ENCODE measurements around the gene STOM. TPM values are rescaled to one million over a fixed set of nuclear protein-coding genes. Genes with fewer than 3 reads are reported as not detected.

The STOM gene
- total RNA-seq, 4 donors from 2014 or later = 293 to 539 (median 457) TPM

- 95 to 100% methylated on average over 1 to 4 of the region's 10 CpGs for WGBS, 2 donors (ENCODE audit: low coverage in 1 of 2)
- Histone ChIP-seq H3K4me1 (peaks cover 2 to 96% (median 25%) of the 10 kb centered on the region in 3 donors), H3K9me3 (no peaks in the 10 kb centered on the region), H3K4me3 (no peak overlapping the region), H3K27ac (peak overlapping the region in 3 of 4 donors; percentile 60 to 96 (median 90)), H3K36me3 (peaks cover 5 to 100% of the 10 kb centered on the region in 2 donors), H3K27me3 (no peaks in the 10 kb centered on the region)
- no peak for TF ChIP-seq POLR2A (IDR thresholded peaks at IDR 0.05)
- TF ChIP-seq POLR2AphosphoS5 (IDR thresholded peaks at IDR 0.05) = no peak
- TF ChIP-seq EP300 (IDR thresholded peaks at IDR 0.05) = no peak
- no peak for TF ChIP-seq CTCF (IDR thresholded peaks at IDR 0.05)
- ATAC-seq = no peak
Measured at GRCh38 chr9:121313458-121314152, 56.4 kb downstream of the STOM start.

GRCh38 chr9:121312169-121312568 lies 57.9 kb downstream of the STOM start:
- Histone ChIP-seq H3K27me3 (no peaks in the 10 kb centered on the region), H3K36me3 (peaks cover 5 to 100% of the 10 kb centered on the region in 2 donors), H3K4me1 (peaks cover 0 to 96% (median 19%) of the 10 kb centered on the region in 3 donors), H3K9me3 (no peaks in the 10 kb centered on the region), H3K4me3 (no peak overlapping the region), H3K27ac (peak overlapping the region in 3 of 4 donors; percentile 1 to 96 (median 90))
- no peak for TF ChIP-seq POLR2A (IDR thresholded peaks at IDR 0.05)
- no peak for TF ChIP-seq CTCF (IDR thresholded peaks at IDR 0.05)
- TF ChIP-seq POLR2AphosphoS5 (IDR thresholded peaks at IDR 0.05) = no peak
- no peak for TF ChIP-seq EP300 (IDR thresholded peaks at IDR 0.05)
- 72 to 79% methylated on average over 10 of the region's 17 CpGs for WGBS, 2 donors (ENCODE audit: low coverage in 1 of 2)
- ATAC-seq = no peak

GRCh38 chr9:121310571-121310970 lies 59.5 kb downstream of the STOM start:
- Histone ChIP-seq H3K4me1 (peaks cover 0 to 96% (median 16%) of the 10 kb centered on the region in 3 donors), H3K36me3 (peaks cover 5 to 100% of the 10 kb centered on the region in 2 donors), H3K27me3 (no peaks in the 10 kb centered on the region), H3K27ac (peak overlapping the region in 3 of 4 donors; percentile 38 to 97 (median 94)), H3K4me3 (no peak overlapping the region), H3K9me3 (no peaks in the 10 kb centered on the region)
- TF ChIP-seq POLR2AphosphoS5 (IDR thresholded peaks at IDR 0.05) = no peak
- TF ChIP-seq EP300 (IDR thresholded peaks at IDR 0.05) = no peak
- TF ChIP-seq POLR2A (IDR thresholded peaks at IDR 0.05) = no peak
- no peak for TF ChIP-seq CTCF (IDR thresholded peaks at IDR 0.05)
- no peak for ATAC-seq
- whole genome bisulfite sequencing, 2 donors (ENCODE audit: low coverage in 1 of 2) = 62 to 96% methylated on average over 3 to 6 of the region's 9 CpGs

- H3K27me3 ChIP-seq = no peaks in the 10 kb centered on the region
- H3K4me1 ChIP-seq = peaks cover 3 to 96% (median 20%) of the 10 kb centered on the region in 3 donors
- WGBS, 2 donors (ENCODE audit: low coverage in 1 of 2) = 85 to 92% methylated on average over 6 to 7 of the region's 7 CpGs
- peaks cover 5 to 100% of the 10 kb centered on the region in 2 donors for H3K36me3 ChIP-seq
- peak overlapping the region in 3 of 4 donors; percentile 61 to 97 (median 94) for H3K27ac ChIP-seq
- no peak for ATAC-seq
- no peak overlapping the region for H3K4me3 ChIP-seq
- no peaks in the 10 kb centered on the region for H3K9me3 ChIP-seq
- TF ChIP-seq EP300 (IDR thresholded peaks at IDR 0.05) (no peak), POLR2AphosphoS5 (IDR thresholded peaks at IDR 0.05) (no peak), POLR2A (IDR thresholded peaks at IDR 0.05) (no peak), CTCF (IDR thresholded peaks at IDR 0.05) (no peak)
Measured at GRCh38 chr9:121309833-121310425, 60.1 kb downstream of the STOM start.

Measured in gastroesophageal sphincter (tissue), 4 donors.